C1 segment of cervical spinal cord (tissue), 14 donors: ENCODE measurements around the gene COX6A1.

Source experiments
- DNase-seq, 14 donors: peaks; one replicate each; lab custom pipeline; 2025; lab: John Stamatoyannopoulos, UW

The COX6A1 gene

DNA sequence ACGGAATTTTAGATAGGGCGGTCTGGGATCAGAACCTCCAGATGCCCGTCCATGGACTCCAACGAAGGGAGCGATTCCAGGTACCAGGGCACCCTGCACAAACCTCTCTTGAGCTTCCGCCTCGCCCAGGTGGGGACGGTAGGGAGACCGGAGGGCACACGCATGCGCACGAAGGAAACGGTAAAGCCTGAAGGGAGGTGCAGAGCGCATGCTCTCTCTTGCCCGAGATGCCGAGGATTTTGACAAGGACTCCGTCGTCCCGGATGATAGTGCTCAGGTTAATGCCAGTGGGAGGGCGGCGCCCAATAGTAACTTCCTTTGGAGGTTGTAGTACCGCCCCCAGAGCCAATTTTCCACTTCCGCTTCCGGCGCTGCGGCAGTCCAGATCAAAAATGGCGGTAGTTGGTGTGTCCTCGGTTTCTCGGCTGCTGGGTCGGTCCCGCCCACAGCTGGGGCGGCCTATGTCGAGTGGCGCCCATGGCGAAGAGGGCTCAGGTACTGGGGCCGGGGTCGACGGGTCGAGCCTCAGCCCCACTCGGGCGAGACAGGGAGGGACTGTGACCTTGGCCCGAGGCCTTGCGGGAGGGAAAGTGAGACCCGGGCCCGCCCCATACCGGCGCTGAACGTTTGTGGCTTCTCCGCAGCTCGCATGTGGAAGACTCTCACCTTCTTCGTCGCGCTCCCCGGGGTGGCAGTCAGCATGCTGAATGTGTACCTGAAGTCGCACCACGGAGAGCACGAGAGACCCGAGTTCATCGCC, at the start of gene COX6A1:
Gene COX6A1 (plus strand): TSS at position 379 of the 760 bp plus-strand sequence. CDS start 14 bp downstream, at position 393.
- DNase-seq, result peak; percentile 59 to 98 (median 86)

DNA sequence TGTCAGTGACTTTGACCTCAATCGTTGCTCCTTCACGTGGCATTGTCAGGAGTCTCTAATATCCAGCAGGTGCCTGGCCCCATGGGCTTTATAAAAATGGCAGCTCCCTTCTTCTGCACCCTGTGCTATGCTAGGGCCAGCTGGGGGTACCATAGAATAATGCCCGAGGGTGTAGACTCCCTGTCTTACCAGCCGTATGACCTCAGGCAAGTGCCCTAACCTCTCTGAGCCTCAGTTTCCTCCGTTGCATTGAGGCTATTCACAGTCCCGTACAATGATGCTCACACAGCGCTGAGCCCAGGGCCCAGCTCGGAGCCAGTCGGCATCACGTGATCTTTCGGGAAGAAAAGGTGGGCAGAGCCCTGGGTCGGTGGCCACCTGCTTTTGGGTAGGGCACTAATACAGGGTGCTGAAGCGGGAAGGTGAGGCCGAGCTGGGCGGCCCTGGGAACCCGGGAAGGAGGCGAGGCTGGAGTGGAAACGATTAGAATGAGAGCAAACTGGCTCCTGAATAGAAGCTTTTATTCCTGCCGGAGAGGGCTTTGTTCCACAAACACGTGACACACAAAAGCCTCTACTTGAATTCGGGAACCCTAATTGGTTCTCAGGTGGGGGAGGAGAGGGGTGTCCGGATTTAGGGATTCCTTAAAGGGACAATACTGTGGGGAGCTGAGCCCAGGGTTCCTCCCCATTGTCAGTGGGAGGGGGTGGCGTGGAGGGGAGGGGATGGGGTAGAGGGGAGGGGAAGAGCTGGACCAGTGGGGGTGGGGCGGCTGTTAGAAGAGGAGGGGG, 49.0 kb upstream of the COX6A1 start:
- DNase-seq, result peak in 6 of 14 donors; percentile 8 to 41 (median 28)

DNA sequence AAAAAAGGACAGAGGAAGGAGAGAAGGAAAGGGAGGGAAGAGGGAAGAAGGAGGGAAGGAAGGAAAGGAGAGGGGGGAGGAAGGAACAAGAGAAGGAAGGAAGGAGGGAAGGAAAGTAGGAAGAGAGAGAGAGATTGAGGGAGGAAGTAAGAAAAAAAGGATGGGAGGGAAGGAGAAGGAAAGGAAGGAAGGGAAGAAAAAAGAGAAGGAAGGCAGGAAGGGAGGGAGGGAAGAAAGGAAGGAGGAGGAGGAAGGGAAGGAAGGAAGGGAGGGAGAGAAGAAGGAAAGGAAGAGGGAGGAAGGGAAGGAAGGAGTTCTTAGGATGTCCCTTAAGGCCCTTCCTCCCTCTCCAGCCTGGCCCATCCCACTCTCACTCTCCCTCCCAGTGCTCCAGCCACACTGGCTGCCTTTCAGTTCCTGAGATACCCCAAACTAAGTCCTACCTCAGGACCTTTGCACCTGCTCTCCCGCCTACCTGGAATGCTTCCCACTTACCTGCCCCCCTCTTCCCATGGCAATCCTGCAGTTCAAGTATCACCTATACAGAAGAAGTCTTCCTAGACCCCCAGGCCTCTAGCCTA, 47.3 kb upstream of the COX6A1 start:
- no peak for DNase-seq

DNA sequence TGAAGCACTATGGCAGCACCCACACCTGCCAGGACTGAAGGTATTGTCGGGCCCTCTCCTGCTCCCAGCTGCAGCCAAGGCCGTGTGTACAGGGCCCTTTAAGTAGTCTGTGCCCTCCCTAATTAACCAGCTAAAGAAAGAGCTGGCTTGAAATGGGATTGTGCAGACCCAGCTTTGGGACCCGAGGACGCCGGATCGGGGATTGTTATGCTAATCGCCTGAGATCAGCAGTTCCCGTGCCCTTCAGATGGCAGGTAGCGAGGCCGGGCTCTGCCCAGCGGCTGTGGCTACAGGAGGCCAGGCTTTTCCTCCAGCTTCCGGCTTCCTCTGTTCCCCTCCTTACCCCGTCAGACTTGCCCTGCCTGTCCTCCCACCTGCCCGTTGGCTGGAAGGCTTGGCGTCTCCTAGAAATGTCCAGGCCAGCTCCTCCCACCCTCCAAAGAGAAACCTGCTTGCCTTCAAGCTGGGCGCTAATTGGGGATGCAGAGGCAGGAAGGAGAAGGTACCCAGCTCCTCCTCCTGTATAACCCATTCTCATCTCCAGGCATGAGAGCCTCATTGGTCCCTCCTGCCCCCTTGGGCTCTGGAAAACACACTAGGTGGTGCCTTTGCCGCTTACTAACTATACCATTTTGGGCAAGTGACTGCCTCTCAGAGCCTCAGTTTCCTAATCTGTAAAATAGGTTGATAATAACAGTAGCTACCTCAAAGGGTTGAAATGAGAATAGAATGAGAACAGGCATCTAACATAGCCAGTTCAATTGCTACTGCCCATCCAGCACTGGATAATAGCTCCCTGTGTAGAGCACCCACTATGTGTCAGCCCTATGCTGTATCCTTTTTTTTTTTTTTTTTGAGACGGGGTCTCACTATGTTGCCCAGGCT, 43.2 kb upstream of the COX6A1 start:
- no peak for DNase-seq

DNA sequence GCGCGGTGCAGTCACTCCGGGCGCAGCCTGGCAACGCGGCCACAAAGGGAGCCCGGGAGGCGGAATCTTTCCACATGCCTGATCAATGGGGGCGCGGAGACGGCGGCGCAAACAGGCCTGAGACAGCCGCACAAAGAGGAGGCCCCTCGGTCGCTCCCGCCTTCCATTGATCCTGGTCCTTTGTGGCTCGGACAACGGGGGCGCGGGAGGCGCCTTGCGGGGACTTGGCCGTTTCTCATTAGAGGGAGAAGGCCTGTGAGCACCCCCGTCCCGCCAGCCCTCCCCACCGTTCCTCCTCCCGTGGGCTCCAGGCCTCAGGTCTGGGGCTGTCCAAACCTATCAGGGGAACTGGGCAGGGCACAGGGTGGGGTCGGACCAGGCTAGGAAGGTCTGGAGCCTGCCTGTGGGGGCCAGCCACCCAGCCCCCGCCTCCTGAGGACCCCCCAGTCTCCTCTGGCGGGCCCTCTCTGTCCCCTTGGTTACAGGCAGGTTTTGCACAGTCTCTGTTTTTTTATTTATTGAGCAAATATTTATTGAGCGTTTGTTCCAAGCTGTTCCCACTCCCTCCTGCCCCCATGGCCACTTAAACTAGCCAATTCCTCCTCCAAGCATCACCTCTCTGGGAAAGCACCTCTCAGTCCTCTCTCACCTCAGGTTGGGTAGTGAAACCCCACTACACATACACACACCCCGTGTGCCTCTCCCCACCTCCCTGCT, 39.9 kb upstream of the COX6A1 start:
- DNase-seq, result peak in 8 of 14 donors; percentile 4 to 60 (median 6)

DNA sequence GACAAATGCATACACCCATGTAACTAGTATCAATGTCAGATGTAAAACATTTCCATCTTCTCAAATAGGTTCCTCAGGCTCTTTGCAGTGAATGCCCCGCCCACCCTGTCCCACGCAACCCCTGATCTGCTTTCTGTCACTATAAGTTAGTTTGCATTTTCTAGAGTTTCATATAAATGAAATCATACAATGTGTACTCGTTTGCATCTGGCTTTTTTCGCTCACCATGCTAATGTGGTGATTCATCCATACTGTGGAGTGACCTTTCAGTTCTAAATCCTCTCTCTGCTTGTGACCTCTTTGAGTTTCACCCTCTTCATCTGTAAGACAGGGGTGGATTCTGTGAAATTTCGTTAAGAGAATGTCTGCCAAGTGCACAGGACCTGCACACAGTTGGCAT, 38.4 kb upstream of the COX6A1 start:
- no peak for DNase-seq

DNA sequence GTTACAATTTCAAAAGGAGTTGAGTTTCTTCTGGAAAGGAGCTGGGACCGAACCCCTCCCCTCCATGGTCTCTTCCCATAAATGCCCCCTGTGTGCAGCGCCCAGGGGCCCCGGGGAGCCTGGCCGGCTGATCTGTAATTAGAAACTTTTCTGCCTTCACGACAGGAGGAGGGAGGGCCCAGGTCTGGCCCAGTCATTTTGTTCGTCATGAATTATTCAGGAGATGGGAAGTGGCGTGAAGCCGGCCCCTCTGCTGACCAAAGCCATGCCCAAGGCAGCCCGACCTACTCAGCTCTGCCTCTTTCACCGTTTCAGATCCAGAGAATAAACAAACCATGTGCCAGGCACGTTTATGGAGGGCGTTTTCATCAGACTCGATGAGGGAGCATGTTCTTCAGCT, 35.7 kb upstream of the COX6A1 start:
- DNase-seq, result peak in 5 of 14 donors; percentile 0 to 39 (median 12)

DNA sequence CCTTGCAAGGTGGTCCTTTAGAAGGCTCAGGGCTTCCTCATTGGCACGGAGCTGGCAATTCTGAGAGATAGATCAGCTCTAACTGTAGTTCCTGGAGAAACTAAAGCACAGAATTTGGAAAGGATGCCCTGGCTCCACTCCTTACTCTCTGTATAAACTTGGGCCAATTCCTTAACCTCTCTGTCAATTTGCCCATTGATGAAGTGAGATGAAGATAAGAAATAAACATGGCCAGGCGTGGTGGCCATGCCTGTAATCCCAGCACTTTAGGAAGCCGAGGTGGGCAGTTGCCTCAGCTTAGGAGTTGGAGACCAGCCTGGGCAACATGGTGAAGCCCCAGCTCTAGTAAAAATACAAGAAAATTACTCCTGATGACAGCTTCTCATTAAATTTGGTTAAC, 34.0 kb upstream of the COX6A1 start:
- no peak for DNase-seq

DNA sequence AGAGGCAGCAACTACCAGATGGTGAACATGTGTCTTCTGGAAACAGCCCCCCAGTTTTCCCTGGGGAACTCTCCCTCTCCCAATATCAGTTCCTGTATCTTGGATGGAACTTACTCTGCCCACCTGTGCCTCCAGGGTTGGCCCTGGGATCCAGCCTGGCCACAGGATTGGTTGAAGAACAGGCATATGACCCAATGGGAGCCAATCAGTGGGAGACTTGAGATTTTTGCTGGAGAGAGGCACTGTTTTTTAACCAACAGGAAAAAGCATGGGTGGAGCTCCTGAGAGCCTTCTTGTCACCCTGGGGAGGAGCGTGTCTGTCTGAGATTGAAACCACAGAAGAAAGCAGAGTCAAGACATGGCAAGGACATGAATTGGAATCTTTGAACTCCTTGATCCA, 33.6 kb upstream of the COX6A1 start:
- no peak for DNase-seq

DNA sequence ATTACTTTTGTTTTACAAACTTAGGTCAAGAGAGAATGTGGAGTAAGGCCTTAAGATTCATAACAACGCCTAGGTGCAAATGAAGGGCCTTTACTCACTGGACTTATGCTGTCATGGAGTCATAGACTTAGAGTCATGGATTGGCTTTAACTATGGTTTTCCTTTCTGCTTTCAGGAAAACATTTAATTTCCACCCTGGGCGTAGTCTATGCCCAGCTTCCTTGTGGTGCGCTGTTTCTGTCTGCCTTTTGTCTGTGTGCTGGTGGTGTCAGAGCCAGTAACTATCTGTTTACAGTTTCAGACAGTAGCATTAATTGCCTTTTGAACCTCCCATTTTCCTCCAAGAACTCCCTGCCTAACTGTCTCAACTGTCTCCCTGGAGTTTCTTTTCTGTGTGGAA, 31.8 kb upstream of the COX6A1 start:
- DNase-seq, result no peak

DNA sequence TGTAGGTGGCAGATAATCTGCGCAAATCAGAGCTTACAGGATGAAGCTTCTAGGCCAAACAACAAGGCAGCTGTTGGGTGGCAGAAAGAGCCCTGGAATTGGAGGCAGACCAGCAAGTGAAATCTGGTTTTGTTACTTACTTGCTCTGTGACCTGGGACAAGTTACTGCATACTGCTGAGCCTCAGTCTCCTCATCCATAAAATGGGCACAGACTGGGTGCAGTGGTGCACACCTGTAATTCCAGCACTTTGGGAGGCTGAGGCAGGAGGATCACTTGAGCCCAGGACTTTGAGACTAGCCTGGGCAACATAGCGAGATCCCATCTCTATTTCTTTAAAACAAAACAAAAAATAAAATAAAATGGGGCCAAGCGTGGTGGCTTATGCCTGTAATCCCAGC, 31.4 kb upstream of the COX6A1 start:
- DNase-seq, result no peak

DNA sequence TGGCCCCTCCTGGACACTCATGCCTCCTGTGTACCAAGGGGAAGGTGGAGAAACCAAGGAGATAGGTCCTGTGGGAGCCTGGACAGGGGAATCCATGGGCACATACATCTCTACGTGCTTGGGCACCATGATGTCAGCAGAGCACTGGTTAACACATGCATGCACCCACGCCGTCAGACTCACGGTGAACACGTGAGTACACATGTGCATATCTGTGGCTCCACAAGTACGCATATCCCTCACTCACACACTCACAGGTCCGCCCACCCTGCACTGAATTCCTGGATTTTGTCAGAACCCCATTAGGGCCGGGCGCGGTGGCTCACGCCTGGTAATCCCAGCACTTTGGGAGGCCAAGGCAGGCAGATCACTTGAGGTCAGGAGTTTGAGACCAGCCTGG, 29.1 kb upstream of the COX6A1 start:
- no peak for DNase-seq

DNA sequence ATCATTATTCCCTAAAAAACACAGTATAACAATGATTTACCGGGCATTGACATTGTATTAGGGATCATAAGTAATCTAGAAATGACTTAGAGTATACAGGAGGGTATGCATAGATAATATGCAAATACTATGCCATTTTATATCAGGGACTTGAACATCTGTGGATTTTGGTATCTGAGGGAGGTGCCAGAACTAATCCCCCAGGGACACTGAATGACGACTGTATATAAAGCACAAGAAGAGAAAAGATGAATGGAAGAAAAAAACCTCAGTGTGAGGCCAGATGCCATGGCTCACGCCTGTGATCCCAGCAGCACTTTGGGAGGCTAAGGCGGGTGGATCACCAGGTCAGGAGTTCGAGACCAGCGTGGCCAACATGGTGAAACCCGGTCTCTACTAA, 25.5 kb upstream of the COX6A1 start:
- no peak for DNase-seq

DNA sequence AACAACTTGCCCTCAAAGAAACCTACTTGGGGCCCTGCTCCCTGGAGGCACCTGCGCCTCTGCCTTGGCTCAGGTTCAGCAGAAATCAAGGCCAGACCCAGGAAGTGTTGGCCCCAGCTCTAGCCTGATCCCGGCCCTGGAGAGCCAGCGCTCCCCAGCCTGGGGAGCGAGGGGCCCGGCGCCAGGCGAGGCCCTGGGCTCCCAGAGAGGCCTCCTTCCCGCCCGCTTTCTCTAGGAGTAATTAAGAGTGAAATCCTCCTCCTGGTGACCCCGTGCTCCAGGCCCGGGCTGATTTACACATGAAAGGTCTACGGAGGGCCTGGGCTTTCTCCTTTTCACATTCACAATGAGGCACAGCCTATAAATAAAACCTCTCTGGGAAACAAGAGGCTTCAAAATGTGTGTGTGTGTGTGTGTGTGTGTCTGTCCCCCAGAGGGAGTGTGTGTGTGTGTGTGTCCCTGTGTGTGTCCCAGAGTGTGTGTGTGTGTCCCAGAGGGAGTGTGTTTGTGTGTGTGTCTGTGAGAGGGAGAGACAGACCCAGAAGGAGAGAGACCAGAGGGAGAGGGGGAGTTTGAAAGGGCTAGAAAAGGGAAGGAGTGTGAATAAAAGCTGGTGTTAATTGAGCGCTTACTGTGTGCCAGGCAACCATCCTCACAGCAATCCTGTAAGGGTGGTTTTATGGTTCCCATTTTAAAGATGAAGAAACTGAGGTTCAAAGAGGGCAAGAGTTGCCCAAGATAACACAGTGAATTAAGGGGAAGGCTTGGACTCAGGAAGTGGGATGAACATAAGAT, 23.8 kb upstream of the COX6A1 start:
- DNase-seq, result peak in 8 of 14 donors; percentile 3 to 56 (median 24)

DNA sequence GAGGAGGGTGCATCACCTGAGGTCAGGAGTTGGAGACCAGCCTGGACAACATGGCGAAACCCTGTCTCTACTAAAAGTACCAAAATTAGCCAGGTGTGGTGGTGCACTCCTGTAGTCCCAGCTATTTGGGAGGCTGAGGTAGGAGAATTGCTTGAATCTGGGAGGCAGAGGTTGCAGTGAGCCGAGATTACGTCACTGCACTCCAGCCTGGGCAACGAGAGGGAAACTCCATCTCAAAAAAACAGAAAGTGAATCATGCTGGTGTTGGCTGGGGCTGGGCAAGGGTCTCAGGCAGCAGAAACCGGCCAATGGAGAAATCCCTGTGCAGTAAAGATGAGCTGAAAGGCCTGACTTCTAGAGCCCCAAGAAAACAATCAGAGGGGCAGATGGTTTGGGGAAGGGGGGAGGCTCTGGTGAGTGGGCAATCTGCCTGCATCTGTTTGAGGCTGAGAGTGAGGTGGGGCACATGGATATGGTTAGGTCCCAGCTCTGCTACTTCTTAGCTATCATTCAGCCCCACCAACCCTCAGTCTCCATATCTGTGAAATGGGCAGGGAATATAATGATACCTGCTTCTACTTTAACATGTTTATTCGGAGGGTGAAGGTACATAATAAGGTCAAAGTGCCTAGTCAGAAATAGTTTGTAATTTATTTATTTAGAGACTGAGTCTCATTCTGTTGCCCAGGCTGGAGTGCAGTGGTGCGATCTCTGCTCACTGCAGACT, 21.3 kb upstream of the COX6A1 start:
- no peak for DNase-seq

DNA sequence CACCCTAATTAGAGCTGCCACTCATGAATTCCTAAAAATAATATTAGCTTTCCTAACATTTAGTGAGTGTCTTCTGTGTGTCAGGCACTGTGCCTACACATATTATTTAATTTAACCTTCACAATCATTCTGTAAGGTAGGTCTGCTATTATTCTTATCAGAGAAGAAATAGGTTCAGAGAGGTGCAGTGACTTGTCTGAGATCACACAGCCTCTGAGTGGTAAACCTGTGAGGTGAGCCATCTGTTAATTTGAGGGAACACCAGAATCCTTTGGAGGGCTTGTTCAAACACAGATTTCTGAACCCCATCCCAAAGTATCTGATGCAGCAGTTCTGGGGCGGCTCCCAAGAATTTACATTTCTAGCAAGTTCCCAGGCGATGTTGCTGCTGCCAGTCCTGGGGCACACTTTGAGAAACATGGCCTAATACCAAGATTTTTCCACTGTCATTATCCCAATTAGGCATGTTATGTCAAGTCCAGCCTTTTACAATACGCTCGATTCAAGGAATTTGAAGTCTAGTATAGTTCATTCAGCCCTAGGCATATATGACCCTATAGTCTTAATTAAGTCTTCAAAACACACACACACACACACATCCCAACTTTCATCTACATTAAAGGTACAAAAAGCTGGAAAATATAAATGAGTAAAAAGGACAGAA, 19.9 kb upstream of the COX6A1 start:
- DNase-seq, result no peak

DNA sequence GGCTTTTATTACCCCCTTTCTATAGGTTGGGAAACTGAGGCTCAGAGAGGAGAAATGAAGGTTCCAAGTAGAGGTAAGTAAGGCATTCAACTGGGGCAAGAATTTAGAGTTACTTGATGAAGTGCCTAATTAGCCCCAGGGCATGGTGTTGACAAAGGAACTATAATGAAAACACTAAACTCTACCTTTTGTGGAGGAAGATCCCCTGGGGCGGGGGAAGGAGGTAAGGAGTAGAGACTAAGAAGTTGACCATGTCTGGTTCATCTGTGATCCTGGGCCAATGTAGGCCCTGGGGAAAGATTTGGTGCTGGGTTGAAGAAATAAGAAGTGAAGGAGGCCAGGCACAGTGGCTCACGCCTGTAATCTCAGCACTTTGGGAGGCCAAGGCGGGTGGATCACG, 16.2 kb upstream of the COX6A1 start:
- DNase-seq, result no peak

DNA sequence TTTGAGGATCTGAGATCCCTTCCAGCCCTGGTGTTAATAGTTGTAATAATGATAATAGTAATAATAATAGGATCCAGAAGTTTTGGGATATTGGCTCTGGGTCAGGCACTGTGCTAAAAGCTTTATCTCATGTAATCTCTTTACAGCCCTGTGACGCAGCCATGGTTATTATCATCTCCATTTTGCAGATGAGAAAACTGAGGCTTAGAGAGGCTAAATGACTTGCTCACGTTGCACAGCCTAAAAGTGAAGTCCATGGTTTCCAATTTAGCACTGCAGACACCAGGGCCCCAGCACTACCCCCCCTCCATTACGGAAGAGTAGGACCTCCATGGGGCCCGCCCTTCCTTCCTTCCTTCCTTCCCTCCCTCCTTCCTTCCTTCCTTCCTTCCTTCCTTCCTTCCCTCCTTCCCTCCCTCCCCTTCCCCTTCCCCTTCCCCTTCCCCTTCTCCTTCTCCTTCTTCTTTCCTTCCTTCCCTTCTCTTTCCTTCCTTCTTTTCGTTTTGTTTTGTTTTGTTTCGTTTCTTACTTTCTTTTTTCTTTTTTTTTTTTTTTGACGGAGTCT, 14.9 kb upstream of the COX6A1 start:
- no peak for DNase-seq

DNA sequence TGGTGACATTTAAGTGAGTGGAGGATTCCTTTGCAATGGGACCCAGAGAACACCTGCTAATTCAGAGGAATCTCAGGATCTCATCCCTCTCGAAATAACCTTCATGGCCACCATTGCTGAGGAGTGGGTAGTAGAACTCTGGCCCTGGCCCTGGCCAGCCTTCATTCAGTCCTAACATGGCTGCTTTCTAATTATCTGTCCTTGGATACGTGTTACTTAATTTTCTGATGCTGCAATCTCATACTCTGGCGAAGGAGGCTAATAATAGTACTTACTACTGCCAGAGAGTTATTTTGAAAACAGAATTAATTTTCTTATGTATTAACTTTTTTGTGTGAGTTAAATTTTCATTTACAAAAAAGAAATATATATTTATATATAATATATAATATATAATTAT, 12.1 kb upstream of the COX6A1 start:
- no peak for DNase-seq
